Gastroesophageal sphincter (tissue), 4 donors: Measurements from ENCODE around the gene HHAT. TPM values are rescaled to one million over a fixed set of nuclear protein-coding genes. Genes with fewer than 3 reads are reported as not detected.

Source experiments
- ATAC-seq: fragments of 150-250 bp; one replicate; pipeline ENCODE4 v1.9.1; 2016; ENCODE audit warnings: mild to moderate bottlenecking, moderate library complexity
- H3K27ac ChIP-seq, 4 donors: fragments of 200-600 bp; sonication (generic) in 3 of 4; 1 replicate in 3 of 4; 2 replicates in 1 of 4; pipeline ENCODE4 v1.5.1; 2016 to 2019
- H3K27me3 ChIP-seq: fragments of 200-600 bp; sonication (generic); one replicate; pipeline ENCODE4 v1.5.1; 2019
- H3K36me3 ChIP-seq, 2 donors: fragments of 200-600 bp; sonication (generic); one replicate each; pipeline ENCODE4 v1.5.1; 2019; ENCODE audit warnings: control low read depth in 1 of 2
- H3K4me1 ChIP-seq, 3 donors: fragments of 200-600 bp; sonication (generic); 1 replicate in 2 of 3; 2 replicates in 1 of 3; pipeline ENCODE4 v1.5.1; 2016 to 2019; ENCODE audit warnings: control low read depth in 2 of 3
- H3K4me3 ChIP-seq, 2 donors: fragments of 200-600 bp; sonication (generic); one replicate each; pipeline ENCODE4 v1.5.1; 2019; ENCODE audit warnings: mild to moderate bottlenecking in 1 of 2, moderate library complexity in 1 of 2
- H3K9me3 ChIP-seq, 3 donors: fragments of 200-600 bp; sonication (generic); one replicate each; pipeline ENCODE4 v1.5.1; 2017 to 2019; ENCODE audit warnings: control low read depth in 2 of 3
- EP300 ChIP-seq: sonication (generic); formaldehyde crosslinking; IDR thresholded peaks from one replicate; pipeline ENCODE4 v1.6.1; 2017; ENCODE audit warnings: antibody characterized with exemption, mild to moderate bottlenecking
- POLR2A ChIP-seq, 2 donors: fragments of 450-650 bp; IDR thresholded peaks; one replicate each; pipeline ENCODE4 v1.6.1; 2017; ENCODE audit warnings: antibody characterized with exemption in 2 of 2, mild to moderate bottlenecking in 2 of 2, moderate library complexity in 1 of 2
- POLR2AphosphoS5 ChIP-seq: sonication (generic); formaldehyde crosslinking; IDR thresholded peaks from one replicate; pipeline ENCODE4 v1.6.1; 2017; ENCODE audit warnings: antibody characterized with exemption
- WGBS, 2 donors: methylation state at CpG; one replicate each; pipeline ENCODE4 v1.1.5; 2018; ENCODE audit warnings: low coverage in 1 of 2; 5-methylcytosine and 5-hydroxymethylcytosine counted together
- total RNA-seq, 4 donors: library from RNA; depleted of rRNA; stranded (reverse); fragments of >200 nt; gene quantifications; one replicate each; pipeline ENCODE4 v1.1.0, GENCODE V29; 2016
- TF ChIP-seq, protein P1 (sequence below), 4 experiments: fragments of 200-600 bp in 2 of 4; fragments of 450-650 bp in 2 of 4; sonication (generic) in 1 of 4; IDR thresholded peaks; one replicate each; pipeline ENCODE4 v1.5.1; 2017 to 2019; ENCODE audit warnings: antibody characterized with exemption in 4 of 4, mild to moderate bottlenecking in 2 of 4, moderate library complexity in 2 of 4

The HHAT gene
- total RNA-seq, 4 donors from 2014 or later = 1.2 to 2.4 (median 1.9) TPM

DNA sequence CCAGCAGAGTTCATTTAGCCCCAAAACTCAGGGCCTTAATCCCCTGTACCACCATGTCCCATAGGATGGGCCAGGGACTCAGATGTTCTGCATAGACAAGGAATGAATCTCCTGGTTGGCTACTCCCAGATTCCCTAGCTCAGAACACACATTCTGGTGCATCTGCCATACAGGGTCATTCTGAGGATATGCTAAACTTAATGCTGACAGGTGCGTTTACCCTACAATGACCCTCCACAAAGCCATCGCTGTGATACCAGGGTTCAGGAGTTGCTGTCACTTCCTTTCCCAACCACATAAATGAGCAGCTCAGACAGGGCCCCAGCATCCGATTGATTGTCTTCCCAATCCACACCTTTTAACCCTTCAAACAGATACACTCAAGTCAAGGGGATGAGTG lies 32.0 kb upstream of the HHAT start:
- no peaks in the 10 kb centered on the region for H3K27me3 ChIP-seq
- TF ChIP-seq POLR2A (IDR thresholded peaks at IDR 0.05) (no peak), POLR2AphosphoS5 (no peak), EP300 (no peak)
- TF ChIP-seq, protein P1, sequence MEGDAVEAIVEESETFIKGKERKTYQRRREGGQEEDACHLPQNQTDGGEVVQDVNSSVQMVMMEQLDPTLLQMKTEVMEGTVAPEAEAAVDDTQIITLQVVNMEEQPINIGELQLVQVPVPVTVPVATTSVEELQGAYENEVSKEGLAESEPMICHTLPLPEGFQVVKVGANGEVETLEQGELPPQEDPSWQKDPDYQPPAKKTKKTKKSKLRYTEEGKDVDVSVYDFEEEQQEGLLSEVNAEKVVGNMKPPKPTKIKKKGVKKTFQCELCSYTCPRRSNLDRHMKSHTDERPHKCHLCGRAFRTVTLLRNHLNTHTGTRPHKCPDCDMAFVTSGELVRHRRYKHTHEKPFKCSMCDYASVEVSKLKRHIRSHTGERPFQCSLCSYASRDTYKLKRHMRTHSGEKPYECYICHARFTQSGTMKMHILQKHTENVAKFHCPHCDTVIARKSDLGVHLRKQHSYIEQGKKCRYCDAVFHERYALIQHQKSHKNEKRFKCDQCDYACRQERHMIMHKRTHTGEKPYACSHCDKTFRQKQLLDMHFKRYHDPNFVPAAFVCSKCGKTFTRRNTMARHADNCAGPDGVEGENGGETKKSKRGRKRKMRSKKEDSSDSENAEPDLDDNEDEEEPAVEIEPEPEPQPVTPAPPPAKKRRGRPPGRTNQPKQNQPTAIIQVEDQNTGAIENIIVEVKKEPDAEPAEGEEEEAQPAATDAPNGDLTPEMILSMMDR (IDR thresholded peaks at IDR 0.05) = no peak
- H3K4me1 ChIP-seq = peaks cover 0 to 53% (median 40%) of the 10 kb centered on the region in 3 donors
- H3K9me3 ChIP-seq = no peaks in the 10 kb centered on the region
- H3K27ac ChIP-seq = no peak overlapping the region
- no peak for ATAC-seq
- no peak overlapping the region for H3K4me3 ChIP-seq
- 89 to 100% methylated on average over 2 to 3 of the region's 3 CpGs for WGBS, 2 donors
- H3K36me3 ChIP-seq = no peaks in the 10 kb centered on the region

- no peaks in the 10 kb centered on the region for H3K9me3 ChIP-seq
- H3K36me3 ChIP-seq = no peaks in the 10 kb centered on the region
- 79% methylated on average over 4 of the region's 7 CpGs; no CpG with 5 or more reads in 1 of the 2 donors for WGBS, 2 donors
- no peak for ATAC-seq
- H3K4me1 ChIP-seq = peaks cover 0 to 42% (median 26%) of the 10 kb centered on the region in 3 donors
- H3K4me3 ChIP-seq = no peak overlapping the region
- TF ChIP-seq POLR2AphosphoS5 (no peak), EP300 (no peak), POLR2A (IDR thresholded peaks at IDR 0.05) (no peak)
- TF ChIP-seq, protein P1 (IDR thresholded peaks at IDR 0.05) = no peak
- H3K27me3 ChIP-seq = no peaks in the 10 kb centered on the region
- no peak overlapping the region for H3K27ac ChIP-seq
Measured at GRCh38 chr1:210298296-210298695, 30.4 kb upstream of the HHAT start.

- ATAC-seq = no peak
- peaks cover 0 to 35% (median 19%) of the 10 kb centered on the region in 3 donors for H3K4me1 ChIP-seq
- no peaks in the 10 kb centered on the region for H3K9me3 ChIP-seq
- no peak overlapping the region for H3K4me3 ChIP-seq
- no peaks in the 10 kb centered on the region for H3K36me3 ChIP-seq
- no peaks in the 10 kb centered on the region for H3K27me3 ChIP-seq
- TF ChIP-seq, protein P1 (IDR thresholded peaks at IDR 0.05) = no peak
- TF ChIP-seq POLR2AphosphoS5 (no peak), POLR2A (IDR thresholded peaks at IDR 0.05) (no peak), EP300 (no peak)
- H3K27ac ChIP-seq = no peak overlapping the region
Measured at GRCh38 chr1:210298936-210299335, 29.8 kb upstream of the HHAT start.

DNA sequence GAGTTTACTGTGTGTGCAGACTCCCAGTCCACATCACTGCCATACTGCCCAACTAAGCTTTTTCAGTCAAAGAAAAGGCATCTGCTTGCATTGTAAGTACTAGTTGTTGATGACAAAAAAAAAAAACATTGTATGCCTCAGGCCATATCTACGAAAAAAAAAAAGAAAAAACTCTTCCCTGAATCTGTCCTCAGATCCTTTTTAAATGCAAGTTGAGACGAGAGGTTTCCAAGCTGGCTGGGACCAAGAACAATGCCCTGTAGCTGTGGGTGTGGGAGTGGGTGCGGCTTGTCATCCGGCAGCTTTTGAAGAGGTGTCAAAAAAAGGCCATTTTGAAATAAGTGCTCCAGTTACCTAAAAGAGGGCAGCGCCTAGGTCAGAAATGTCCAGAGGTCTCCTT lies 29.2 kb upstream of the HHAT start:
- Histone ChIP-seq H3K27me3 (no peaks in the 10 kb centered on the region), H3K27ac (no peak overlapping the region), H3K36me3 (no peaks in the 10 kb centered on the region), H3K9me3 (no peaks in the 10 kb centered on the region), H3K4me3 (no peak overlapping the region), H3K4me1 (peaks cover 0 to 30% (median 14%) of the 10 kb centered on the region in 3 donors)
- 72 to 79% methylated on average over 4 to 5 of the region's 5 CpGs for WGBS, 2 donors
- no peak for ATAC-seq
- TF ChIP-seq POLR2AphosphoS5 (no peak), POLR2A (IDR thresholded peaks at IDR 0.05) (no peak), EP300 (no peak)
- TF ChIP-seq, protein P1 (IDR thresholded peaks at IDR 0.05) = no peak

GRCh38 chr1:210300923-210301614 lies 27.6 kb upstream of the HHAT start:
- Histone ChIP-seq H3K27me3 (no peaks in the 10 kb centered on the region), H3K27ac (no peak overlapping the region), H3K9me3 (no peaks in the 10 kb centered on the region), H3K36me3 (no peaks in the 10 kb centered on the region), H3K4me1 (peaks cover 0 to 14% (median 0%) of the 10 kb centered on the region in 3 donors), H3K4me3 (no peak overlapping the region)
- no peak for ATAC-seq
- TF ChIP-seq, protein P1 (IDR thresholded peaks at IDR 0.05) = no peak
- TF ChIP-seq POLR2AphosphoS5 (no peak), POLR2A (IDR thresholded peaks at IDR 0.05) (no peak), EP300 (no peak)
- WGBS, 2 donors = 57 to 64% methylated on average over 3 to 5 of the region's 5 CpGs
